IMR-90 (cell line): Measurements from ENCODE around the gene AP2A1. TPM values are rescaled to one million over a fixed set of nuclear protein-coding genes. Genes with fewer than 3 reads are reported as not detected.

Experiments used
- ATAC-seq: fragments of 200-7000 bp; cut with Tn5 transposase; 2 replicates; pipeline ENCODE4 v1.9.1; 2020; ENCODE audit warnings: low read depth, mild to moderate bottlenecking, moderate library complexity
- BruUV-seq: library from RNA; stranded (reverse); fragments of 400-500 nt; replicated peaks from 2 replicates; lab custom pipeline; 2021; lab: Mats Ljungman, UMichigan
- CTCF ChIA-PET: fragments of 300-600 bp; formaldehyde crosslinking; extraction: SDS; loops from one replicate; lab custom pipeline; 2021; ENCODE audit warnings: antibody characterized with exemption; lab: Yijun Ruan, JAX
- POLR2A ChIA-PET: fragments of 300-600 bp; sonication (Branson Sonifier 250); formaldehyde crosslinking; loops from one replicate; lab custom pipeline; 2022; ENCODE audit warnings: antibody characterized with exemption; ENCODE audit not compliant: unreplicated experiment; lab: Charles Lee
- DNase-seq: peaks from one replicate; pipeline ENCODE4 v3.0.0; 2013
- H2AFZ ChIP-seq: replicated peaks from 2 replicates; pipeline ENCODE3; 2013; ENCODE audit warnings: low read length, mild to moderate bottlenecking; ENCODE audit not compliant: poor library complexity
- H2AK5ac ChIP-seq: 2 replicates; pipeline ENCODE4 v1.6.1; 2013; ENCODE audit warnings: low read depth, low read length, inconsistent platforms
- H2AK9ac ChIP-seq: replicated peaks from 2 replicates; pipeline ENCODE3; 2013; ENCODE audit warnings: mild to moderate bottlenecking, low read depth, low read length, moderate library complexity; ENCODE audit not compliant: poor library complexity
- H2BK120ac ChIP-seq: 2 replicates; pipeline ENCODE4 v1.6.1; 2013; ENCODE audit warnings: low read depth, low read length, inconsistent platforms
- H2BK15ac ChIP-seq: 3 replicates; pipeline ENCODE4 v1.6.1; 2013; ENCODE audit warnings: low read depth, low read length, inconsistent platforms
- H2BK20ac ChIP-seq: 2 replicates; pipeline ENCODE4 v1.6.1; 2013; ENCODE audit warnings: low read depth, mild to moderate bottlenecking, inconsistent platforms, low read length, moderate library complexity
- H2BK5ac ChIP-seq: 2 replicates; pipeline ENCODE4 v1.6.1; 2013; ENCODE audit warnings: mild to moderate bottlenecking, low read depth, low read length, inconsistent platforms; ENCODE audit not compliant: poor library complexity, severe bottlenecking
- H3K14ac ChIP-seq: replicated peaks from 2 replicates; pipeline ENCODE4 v1.6.1; 2013; ENCODE audit warnings: low read depth, low read length, inconsistent platforms
- H3K18ac ChIP-seq: 2 replicates; pipeline ENCODE4 v1.6.1; 2013; ENCODE audit warnings: low read depth, low read length, control low read depth
- H3K23ac ChIP-seq: 2 replicates; pipeline ENCODE4 v1.6.1; 2013; ENCODE audit warnings: low read depth, low read length, inconsistent platforms
- H3K27ac ChIP-seq: 2 replicates; pipeline ENCODE4 v1.5.1; 2013; ENCODE audit warnings: mild to moderate bottlenecking, control low read depth, low read length; ENCODE audit not compliant: insufficient read depth
- H3K27me3 ChIP-seq: 2 replicates; pipeline ENCODE4 v1.6.1; 2013; ENCODE audit warnings: low read length; ENCODE audit not compliant: control insufficient read depth, insufficient read depth
- H3K36me3 ChIP-seq: 2 replicates; pipeline ENCODE4 v1.6.1; 2013; ENCODE audit warnings: low read length, mixed read lengths; ENCODE audit not compliant: control insufficient read depth, insufficient read depth
- H3K4ac ChIP-seq: 2 replicates; pipeline ENCODE4 v1.6.1; 2013; ENCODE audit warnings: low read depth, low read length, inconsistent platforms
- H3K4me1 ChIP-seq: 2 replicates; pipeline ENCODE4 v1.6.1; 2013; ENCODE audit warnings: low read length, mixed read lengths; ENCODE audit not compliant: control insufficient read depth, insufficient read depth
- H3K4me2 ChIP-seq: 2 replicates; pipeline ENCODE4 v1.6.1; 2013; ENCODE audit warnings: low read depth, mild to moderate bottlenecking, control low read depth, low read length, moderate library complexity
- H3K4me3 ChIP-seq: 2 replicates; pipeline ENCODE4 v1.5.1; 2013; ENCODE audit warnings: low read depth, mild to moderate bottlenecking, control low read depth, low read length, moderate library complexity; ENCODE audit not compliant: insufficient read depth
- H3K56ac ChIP-seq: 2 replicates; pipeline ENCODE4 v1.6.1; 2013; ENCODE audit warnings: low read length, inconsistent platforms; ENCODE audit not compliant: insufficient read depth; ENCODE audit errors: extremely low read depth
- H3K79me1 ChIP-seq, 2 experiments: 2 replicates each; pipeline ENCODE4 v1.6.1; 2013; ENCODE audit warnings: low read length in 2 of 2, inconsistent platforms in 1 of 2, low read depth in 1 of 2
- H3K9ac ChIP-seq: 2 replicates; pipeline ENCODE4 v1.6.1; 2013; ENCODE audit warnings: low read depth, low read length, control low read depth
- H3K9me1 ChIP-seq: 2 replicates; pipeline ENCODE4 v1.6.1; 2013; ENCODE audit warnings: low read length, inconsistent platforms; ENCODE audit not compliant: insufficient read depth
- H3K9me3 ChIP-seq: 2 replicates; pipeline ENCODE4 v1.6.1; 2013; ENCODE audit warnings: low read length; ENCODE audit not compliant: control insufficient read depth, insufficient read depth
- H4K20me1 ChIP-seq: 2 replicates; pipeline ENCODE4 v1.6.1; 2013; ENCODE audit warnings: low read length, inconsistent platforms; ENCODE audit not compliant: insufficient read depth
- H4K5ac ChIP-seq: 2 replicates; pipeline ENCODE4 v1.6.1; 2013; ENCODE audit warnings: mild to moderate bottlenecking, low read depth, low read length, control low read depth
- H4K8ac ChIP-seq, 2 experiments: 2 replicates each; pipeline ENCODE4 v1.6.1; 2013; ENCODE audit warnings: low read depth in 2 of 2, low read length in 2 of 2, control low read depth in 1 of 2, inconsistent platforms in 1 of 2
- H4K91ac ChIP-seq: 2 replicates; pipeline ENCODE4 v1.6.1; 2013; ENCODE audit warnings: low read depth, low read length, inconsistent platforms; ENCODE audit not compliant: insufficient read depth
- CTCF ChIP-seq: conservative IDR thresholded peaks from 2 replicates; pipeline ENCODE4 v1.5.1; 2012; ENCODE audit warnings: mild to moderate bottlenecking, low read depth, low read length, improper control_type of control experiment
- MAZ ChIP-seq: IDR thresholded peaks from 2 replicates; pipeline ENCODE4 v1.6.1; 2012; ENCODE audit warnings: low read depth, mild to moderate bottlenecking, low read length, improper control_type of control experiment, moderate library complexity, borderline replicate concordance
- RFX5 ChIP-seq: IDR thresholded peaks from 2 replicates; pipeline ENCODE4 v1.8.0; 2012; ENCODE audit warnings: low read depth, mild to moderate bottlenecking, low read length, moderate library complexity
- USF2 ChIP-seq: fragments of 150-350 bp; IDR thresholded peaks from 2 replicates; pipeline ENCODE4 v1.6.1; 2017; ENCODE audit warnings: mild to moderate bottlenecking, antibody characterized with exemption, low read length, low read depth
- WGBS, 2 experiments: methylation state at CpG; one replicate each; pipeline versions ENCODE4 v1.1.5 to v1.1.7; 2013; ENCODE audit warnings: missing lambda C conversion rate in 2 of 2; ENCODE audit not compliant: insufficient read length in 1 of 2; ENCODE audit errors: extremely low coverage in 2 of 2; 5-methylcytosine and 5-hydroxymethylcytosine counted together
- dilution Hi-C: fragments of 300-500 bp; cut with HindIII; formaldehyde crosslinking; loops from one replicate; pipeline ENCODE4 v1.14.3; 2018; ENCODE audit warnings: low sequenced_read_pairs; ENCODE audit not compliant: unreplicated experiment
- in situ Hi-C: fragments of 300-500 bp; cut with MboI; formaldehyde crosslinking; loops from 3 replicates; pipeline ENCODE4 v1.14.3; 2019; ENCODE audit warnings: low sequenced_read_pairs, inconsistent platforms, mixed read lengths
- intact Hi-C: fragments of 100-400 bp; cut with micrococcal nuclease; formaldehyde crosslinking; loops from 2 replicates; pipeline ENCODE4 v1.10.0; 2022
- polyA plus RNA-seq, 3 experiments: library from polyadenylated mRNA; depleted of rRNA; stranded (reverse); fragments of >200 nt; gene quantifications; 2 replicates each; pipeline ENCODE4 v1.2.3, GENCODE V29; 2012; ENCODE audit warnings: low replicate concordance in 1 of 3
- total RNA-seq: library from RNA; depleted of rRNA; stranded (reverse); fragments of >200 nt; gene quantifications from 2 replicates; pipeline ENCODE4 v1.2.3, GENCODE V29; 2012

Gene AP2A1
- total and polyA plus RNA-seq, 2 of the 4 experiments (the other 2 are of a cell fraction) = 40.7 to 122 TPM

DNA sequence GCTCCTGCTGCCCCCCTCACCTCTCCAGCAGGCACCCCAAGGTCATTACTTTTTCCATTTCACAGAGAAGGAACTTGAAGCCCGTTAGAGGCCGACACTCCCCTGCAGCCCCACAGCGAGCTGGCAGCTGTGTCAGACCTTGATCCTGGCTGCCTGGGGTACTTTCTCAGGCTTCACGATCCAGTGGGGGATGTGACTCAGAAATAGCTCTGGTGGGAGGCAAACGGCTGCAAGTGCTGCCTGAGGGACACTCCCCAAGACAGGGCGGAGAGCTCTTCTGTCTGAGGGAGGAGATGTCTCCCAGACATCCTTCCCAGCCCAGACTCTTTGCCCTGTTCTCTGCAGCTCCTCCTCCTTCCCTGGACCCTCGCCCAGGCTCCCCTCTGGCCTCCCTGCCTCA is 8.5 kb upstream of the AP2A1 start:
- in situ Hi-C loops = no loop called here
- Histone ChIP-seq H3K4me1 (peaks cover 7% of the 10 kb centered on the region), H3K23ac (peak overlapping the region; percentile 39; the same call in 1 of the 2 replicates), H2BK5ac (peak overlapping the region; percentile 66), H4K5ac (peak overlapping the region; percentile 25), H2BK20ac (peak overlapping the region; percentile 60), H3K9me1 (0 out of 2 replicates have a peak, but pooled peaks cover 3% of the 10 kb centered on the region), H2BK15ac (peak overlapping the region; percentile 0; the same call in 1 of the 3 replicates), H3K27me3 (no peaks in the 10 kb centered on the region), H3K4me2 (peak overlapping the region; percentile 5; the same call in 1 of the 2 replicates), H4K8ac (peak overlapping the region; percentile 28 to 97), H3K56ac (no peak overlapping the region), H3K18ac (peak overlapping the region; percentile 76; the same call in 1 of the 2 replicates), H4K91ac (peak overlapping the region; percentile 61), H3K9me3 (peaks cover 4% of the 10 kb centered on the region), H3K36me3 (no peaks in the 10 kb centered on the region), H3K4ac (peak overlapping the region; percentile 88), H3K4me3 (no peak overlapping the region), H3K27ac (peak overlapping the region; percentile 28; the same call in 1 of the 2 replicates), H3K14ac (peak overlapping the region; percentile 65), H2AK9ac (peak overlapping the region; percentile 93), H2AK5ac (peak overlapping the region; percentile 54), H2BK120ac (peak overlapping the region; percentile 92), H3K9ac (peak overlapping the region; percentile 36; the same call in 1 of the 2 replicates), H2AFZ (peak overlapping the region; percentile 95), H4K20me1 (no peaks in the 10 kb centered on the region), H3K79me1 (no peaks in the 10 kb centered on the region)
- TF ChIP-seq USF2 (no peak), RFX5 (no peak), MAZ (0 out of 2 replicates have a peak, but pooled peaks have one; percentile 23), CTCF (no peak)
- WGBS, 2 experiments = 13% methylated on average over 3 of the region's 7 CpGs; no CpG with 5 or more reads in 1 of the 2 experiments
- ATAC-seq (peak; percentile 81), DNase-seq (peak; percentile 83)
- intact Hi-C loops = no loop called here
- CTCF ChIA-PET = interaction anchor here (0.6 kb wide), 1 partner anchor 8 kb away, joined by 3 read pairs; no protein-coding TSS in a partner anchor
- no TSS peak for BruUV-seq
- POLR2A ChIA-PET = interaction anchor here (0.8 kb wide), 1 partner anchor 8 kb away, joined by 9 read pairs; the partner anchor contains the start of gene AP2A1
- dilution Hi-C loops = no loop called here
